Neural crest cell (in vitro differentiated cells): ENCODE data around the gene TXNIP. TPM values are rescaled to one million over a fixed set of nuclear protein-coding genes. Genes with fewer than 3 reads are reported as not detected.
A peak's percentile ranks its signal among the peaks of the same experiment; 100 is the strongest.

Experiments used
- DNase-seq: peaks from one replicate; pipeline ENCODE4 v3.0.0; 2021; ENCODE audit warnings: low read depth, mixed read lengths, low spot score
- H3K27ac Mint-ChIP-seq: one replicate; pipeline ENCODE4 v1.8.0; 2021; ENCODE audit warnings: mild to moderate bottlenecking, mixed read lengths; ENCODE audit not compliant: unreplicated experiment
- H3K27me3 Mint-ChIP-seq: 2 replicates; pipeline ENCODE4 v1.8.0; 2021; ENCODE audit warnings: low read depth, mild to moderate bottlenecking, mixed read lengths
- H3K36me3 Mint-ChIP-seq: 2 replicates; pipeline ENCODE4 v1.8.0; 2021; ENCODE audit warnings: low read depth, mild to moderate bottlenecking, mixed read lengths
- H3K4me1 Mint-ChIP-seq: 2 replicates; pipeline ENCODE4 v1.8.0; 2021; ENCODE audit warnings: mixed read lengths
- H3K4me3 Mint-ChIP-seq: one replicate; pipeline ENCODE4 v1.8.0; 2021; ENCODE audit warnings: mild to moderate bottlenecking, mixed read lengths
- H3K9me3 Mint-ChIP-seq: 2 replicates; pipeline ENCODE4 v1.8.0; 2021; ENCODE audit warnings: mixed read lengths
- CTCF ChIP-seq: fragments of 200-600 bp; sonication (generic); conservative IDR thresholded peaks from 2 replicates; pipeline ENCODE4 v1.5.0; 2021; ENCODE audit warnings: antibody characterized with exemption, mild to moderate bottlenecking
- total RNA-seq: library from RNA; stranded (reverse); gene quantifications from 2 replicates; pipeline ENCODE4 v1.2.1, GENCODE V29; 2021

Gene TXNIP
- total RNA-seq, 1 donor from 2014 or later: 83.5 TPM

GRCh38 chr1:145975216-145975615 is 21.2 kb downstream of the TXNIP start:
- TF ChIP-seq CTCF: no peak
- no peak overlapping the region for H3K27ac Mint-ChIP-seq

GRCh38 chr1:145974721-145975120 is 21.7 kb downstream of the TXNIP start:
- no peaks in the 10 kb centered on the region for H3K27me3 Mint-ChIP-seq
- no peaks in the 10 kb centered on the region for H3K36me3 Mint-ChIP-seq
- H3K27ac Mint-ChIP-seq: no peak overlapping the region
- H3K9me3 Mint-ChIP-seq: no peaks in the 10 kb centered on the region
- DNase-seq: no peak
- H3K4me3 Mint-ChIP-seq: no peak overlapping the region
- H3K4me1 Mint-ChIP-seq: peaks cover 11% of the 10 kb centered on the region
- no peak for TF ChIP-seq CTCF

More at GRCh38 chr1:145975216-145975615, 21.2 kb downstream of the TXNIP start:
- Mint-ChIP-seq H3K9me3 (no peaks in the 10 kb centered on the region), H3K4me3 (no peak overlapping the region), H3K36me3 (no peaks in the 10 kb centered on the region), H3K4me1 (peaks cover 11% of the 10 kb centered on the region), H3K27me3 (no peaks in the 10 kb centered on the region)
- no peak for DNase-seq

GRCh38 chr1:145972580-145972979 is 23.8 kb downstream of the TXNIP start:
- Mint-ChIP-seq H3K27me3 (no peaks in the 10 kb centered on the region), H3K4me3 (no peak overlapping the region), H3K4me1 (peaks cover 11% of the 10 kb centered on the region), H3K36me3 (peaks cover 3% of the 10 kb centered on the region), H3K27ac (no peak overlapping the region), H3K9me3 (peaks cover 3% of the 10 kb centered on the region)
- no peak for TF ChIP-seq CTCF
- DNase-seq: no peak

GRCh38 chr1:145967288-145967687 is 29.1 kb downstream of the TXNIP start:
- H3K4me1 Mint-ChIP-seq: peaks cover 27% of the 10 kb centered on the region
- H3K4me3 Mint-ChIP-seq: peak overlapping the region; percentile 56
- H3K27ac Mint-ChIP-seq: no peak overlapping the region
- H3K36me3 Mint-ChIP-seq: peaks cover 6% of the 10 kb centered on the region
- peaks cover 4% of the 10 kb centered on the region for H3K9me3 Mint-ChIP-seq
- DNase-seq: no peak
- no peak for TF ChIP-seq CTCF
- peaks cover 20% of the 10 kb centered on the region for H3K27me3 Mint-ChIP-seq

GRCh38 chr1:145965119-145965744 is 31.1 kb downstream of the TXNIP start:
- Mint-ChIP-seq H3K36me3 (peaks cover 6% of the 10 kb centered on the region), H3K4me3 (peak overlapping the region; percentile 97), H3K4me1 (peaks cover 40% of the 10 kb centered on the region), H3K27me3 (peaks cover 38% of the 10 kb centered on the region), H3K9me3 (peaks cover 4% of the 10 kb centered on the region), H3K27ac (no peak overlapping the region)
- DNase-seq: no peak
- no peak for TF ChIP-seq CTCF
